Activated CD8-positive, alpha-beta T cell treated with anti-CD3 and anti-CD28 coated beads, Interleukin-2, amount 10 ng/mL, durations not matched to agents 7 days and 5 days (primary cell): ENCODE data around the gene FOCAD. TPM values are rescaled to one million over a fixed set of nuclear protein-coding genes. Genes with fewer than 3 reads are reported as not detected.
A peak's percentile ranks its signal among the peaks of the same experiment; 100 is the strongest.

Source experiments
- ATAC-seq: fragments of 150-1000 bp; cut with Tn5 transposase; one replicate; pipeline ENCODE4 v1.10.0; 2021; ENCODE audit warnings: moderate library complexity
- CTCF ChIA-PET: fragments of 350-600 bp; sonication (Branson Sonifier 250); formaldehyde crosslinking; loops from one replicate; lab custom pipeline; 2021; ENCODE audit warnings: antibody characterized with exemption; lab: Charles Lee
- POLR2A ChIA-PET: fragments of 350-600 bp; sonication (Branson Sonifier 250); formaldehyde crosslinking; loops from one replicate; lab custom pipeline; 2021; ENCODE audit warnings: antibody characterized with exemption; lab: Charles Lee
- DNase-seq: peaks from one replicate; pipeline ENCODE4 v3.0.0-alpha.2; 2020
- H3K27ac Mint-ChIP-seq: one replicate; pipeline ENCODE4 v1.8.0; 2021; ENCODE audit warnings: mild to moderate bottlenecking, mixed read lengths
- H3K27me3 Mint-ChIP-seq: one replicate; pipeline ENCODE4 v1.8.0; 2021; ENCODE audit warnings: low read depth, mixed read lengths
- H3K36me3 Mint-ChIP-seq: one replicate; pipeline ENCODE4 v1.8.0; 2021; ENCODE audit warnings: low read depth, mixed read lengths
- H3K4me1 Mint-ChIP-seq: one replicate; pipeline ENCODE4 v1.8.0; 2021; ENCODE audit warnings: low read depth, mixed read lengths
- H3K4me3 Mint-ChIP-seq: one replicate; pipeline ENCODE4 v1.8.0; 2021; ENCODE audit warnings: mild to moderate bottlenecking, mixed read lengths
- H3K9me3 Mint-ChIP-seq: one replicate; pipeline ENCODE4 v1.8.0; 2022; ENCODE audit warnings: mixed read lengths; ENCODE audit not compliant: insufficient read depth
- total RNA-seq, 2 experiments: library from RNA; stranded (reverse); gene quantifications; one replicate each; pipeline ENCODE4 v1.2.3, GENCODE V29; 2021

Gene FOCAD
- total RNA-seq, 2 experiments from 2014 or later: 31.5 to 32.8 TPM

- H3K27me3 Mint-ChIP-seq: no peaks in the 10 kb centered on the region
- H3K4me3 Mint-ChIP-seq: no peak overlapping the region
- no peak for ATAC-seq
- H3K27ac Mint-ChIP-seq: no peak overlapping the region
- no peaks in the 10 kb centered on the region for H3K4me1 Mint-ChIP-seq
- POLR2A ChIA-PET: no interaction called here
- DNase-seq: no peak
- peaks cover 21% of the 10 kb centered on the region for H3K36me3 Mint-ChIP-seq
- CTCF ChIA-PET: interaction anchor here (0.7 kb wide), 1 partner anchor 15 kb away, joined by 3 read pairs; no protein-coding TSS in a partner anchor
- no peaks in the 10 kb centered on the region for H3K9me3 Mint-ChIP-seq
These were observed 300.4 kb downstream of the FOCAD start for GRCh38 chr9:20984506-20984905.

- ATAC-seq: no peak
- Mint-ChIP-seq H3K27ac (no peak overlapping the region), H3K27me3 (no peaks in the 10 kb centered on the region), H3K9me3 (no peaks in the 10 kb centered on the region), H3K4me1 (no peaks in the 10 kb centered on the region), H3K4me3 (no peak overlapping the region), H3K36me3 (peaks cover 36% of the 10 kb centered on the region)
- CTCF ChIA-PET: interaction anchor here (1.3 to 1.9 kb wide), 2 partner anchors 11 to 125 kb away, joined by 3 to 5 read pairs; no protein-coding TSS in a partner anchor
- DNase-seq: no peak
- POLR2A ChIA-PET: no interaction called here
These were observed 302.0 kb downstream of the FOCAD start for GRCh38 chr9:20985851-20986600.

- POLR2A ChIA-PET: no interaction called here
- H3K4me3 Mint-ChIP-seq: no peak overlapping the region
- H3K27me3 Mint-ChIP-seq: no peaks in the 10 kb centered on the region
- DNase-seq (no peak), ATAC-seq (no peak)
- H3K4me1 Mint-ChIP-seq: no peaks in the 10 kb centered on the region
- peaks cover 40% of the 10 kb centered on the region for H3K36me3 Mint-ChIP-seq
- H3K27ac Mint-ChIP-seq: no peak overlapping the region
- CTCF ChIA-PET: no interaction called here
- H3K9me3 Mint-ChIP-seq: no peaks in the 10 kb centered on the region
These were observed 303.5 kb downstream of the FOCAD start for GRCh38 chr9:20987521-20987920.

GRCh38 chr9:20988061-20988460, 304.0 kb downstream of the FOCAD start:
- no peak for ATAC-seq
- CTCF ChIA-PET: interaction anchor here (1.1 to 1.3 kb wide), 2 partner anchors 10 to 47 kb away, joined by 3 read pairs; no protein-coding TSS in a partner anchor
- no peak overlapping the region for H3K4me3 Mint-ChIP-seq

GRCh38 chr9:20988671-20989315, 304.7 kb downstream of the FOCAD start:
- Mint-ChIP-seq H3K27me3 (no peaks in the 10 kb centered on the region), H3K9me3 (no peaks in the 10 kb centered on the region), H3K4me3 (no peak overlapping the region), H3K4me1 (no peaks in the 10 kb centered on the region), H3K27ac (no peak overlapping the region), H3K36me3 (peaks cover 43% of the 10 kb centered on the region)
- POLR2A ChIA-PET: no interaction called here
- DNase-seq (no peak), ATAC-seq (no peak)
- CTCF ChIA-PET: interaction anchor here (0.6 to 1.3 kb wide), 3 partner anchors 8 to 48 kb away, joined by 3 read pairs; no protein-coding TSS in a partner anchor

More at GRCh38 chr9:20988061-20988460, 304.0 kb downstream of the FOCAD start:
- Mint-ChIP-seq H3K4me1 (no peaks in the 10 kb centered on the region), H3K36me3 (peaks cover 40% of the 10 kb centered on the region), H3K9me3 (no peaks in the 10 kb centered on the region), H3K27me3 (no peaks in the 10 kb centered on the region), H3K27ac (no peak overlapping the region)
- POLR2A ChIA-PET: no interaction called here
- no peak for DNase-seq

GRCh38 chr9:20989923-20990341, 305.9 kb downstream of the FOCAD start:
- ChIA-PET CTCF (interaction anchor here (1.4 kb wide), 1 partner anchor 8 kb away, joined by 3 read pairs; no protein-coding TSS in a partner anchor), POLR2A (no interaction called here)
- Mint-ChIP-seq H3K4me3 (no peak overlapping the region), H3K27me3 (no peaks in the 10 kb centered on the region), H3K27ac (no peak overlapping the region), H3K9me3 (no peaks in the 10 kb centered on the region), H3K36me3 (peaks cover 49% of the 10 kb centered on the region), H3K4me1 (no peaks in the 10 kb centered on the region)
- ATAC-seq (no peak), DNase-seq (no peak)

GRCh38 chr9:20990867-20991266, 306.8 kb downstream of the FOCAD start:
- POLR2A ChIA-PET: no interaction called here
- CTCF ChIA-PET: interaction anchor here (1.4 kb wide), 1 partner anchor 9 kb away, joined by 3 read pairs; no protein-coding TSS in a partner anchor
- no peak overlapping the region for H3K27ac Mint-ChIP-seq
- peaks cover 59% of the 10 kb centered on the region for H3K36me3 Mint-ChIP-seq
- ATAC-seq (no peak), DNase-seq (no peak)
- no peaks in the 10 kb centered on the region for H3K27me3 Mint-ChIP-seq
- H3K4me3 Mint-ChIP-seq: no peak overlapping the region
- H3K4me1 Mint-ChIP-seq: no peaks in the 10 kb centered on the region
- H3K9me3 Mint-ChIP-seq: no peaks in the 10 kb centered on the region

- DNase-seq (no peak), ATAC-seq (no peak)
- Mint-ChIP-seq H3K9me3 (no peaks in the 10 kb centered on the region), H3K36me3 (peaks cover 65% of the 10 kb centered on the region), H3K27ac (no peak overlapping the region), H3K27me3 (no peaks in the 10 kb centered on the region), H3K4me1 (peaks cover 11% of the 10 kb centered on the region), H3K4me3 (no peak overlapping the region)
- ChIA-PET POLR2A (interaction anchor here (0.5 kb wide), 1 partner anchor 372 kb away, joined by 3 read pairs; the partner anchor contains the start of gene MLLT3), CTCF (no interaction called here)
These were observed 310.4 kb downstream of the FOCAD start for GRCh38 chr9:20994486-20994885.

- no peaks in the 10 kb centered on the region for H3K27me3 Mint-ChIP-seq
- DNase-seq (no peak), ATAC-seq (no peak)
- no peaks in the 10 kb centered on the region for H3K9me3 Mint-ChIP-seq
- peaks cover 11% of the 10 kb centered on the region for H3K4me1 Mint-ChIP-seq
- no peak overlapping the region for H3K27ac Mint-ChIP-seq
- H3K4me3 Mint-ChIP-seq: no peak overlapping the region
- CTCF ChIA-PET: no interaction called here
- POLR2A ChIA-PET: interaction anchor here (0.9 kb wide), 1 partner anchor 371 kb away, joined by 3 read pairs; no protein-coding TSS in a partner anchor
- H3K36me3 Mint-ChIP-seq: peaks cover 63% of the 10 kb centered on the region
These were observed 311.6 kb downstream of the FOCAD start for GRCh38 chr9:20995616-20996015.

- peak overlapping the region; percentile 4 for H3K27ac Mint-ChIP-seq
- peaks cover 6% of the 10 kb centered on the region for H3K9me3 Mint-ChIP-seq
- no peak overlapping the region for H3K4me3 Mint-ChIP-seq
- ChIA-PET POLR2A (interaction anchor here (1.0 kb wide), 1 partner anchor 13 kb away, joined by 3 read pairs; no protein-coding TSS in a partner anchor), CTCF (interaction anchor here (1.4 to 2.0 kb wide), 3 partner anchors 11 to 114 kb away, joined by 4 to 8 read pairs (median 5); no protein-coding TSS in a partner anchor)
- no peak for ATAC-seq
- H3K4me1 Mint-ChIP-seq: peaks cover 20% of the 10 kb centered on the region
- no peak for DNase-seq
- H3K27me3 Mint-ChIP-seq: no peaks in the 10 kb centered on the region
- H3K36me3 Mint-ChIP-seq: peaks cover 66% of the 10 kb centered on the region
These were observed 312.8 kb downstream of the FOCAD start for GRCh38 chr9:20996809-20997208.

- Mint-ChIP-seq H3K9me3 (peaks cover 6% of the 10 kb centered on the region), H3K36me3 (peaks cover 68% of the 10 kb centered on the region), H3K27ac (no peak overlapping the region), H3K4me3 (no peak overlapping the region), H3K4me1 (peaks cover 27% of the 10 kb centered on the region), H3K27me3 (no peaks in the 10 kb centered on the region)
- CTCF ChIA-PET: interaction anchor here (0.7 to 2.0 kb wide), 4 partner anchors 12 to 114 kb away, joined by 3 to 8 read pairs (median 4); no protein-coding TSS in a partner anchor
- ATAC-seq: no peak
- POLR2A ChIA-PET: interaction anchor here (1.0 kb wide), 1 partner anchor 12 kb away, joined by 3 read pairs; no protein-coding TSS in a partner anchor
- no peak for DNase-seq
These were observed 313.5 kb downstream of the FOCAD start for GRCh38 chr9:20997503-20998076.
